Fibroblast of skin of abdomen (primary cell): ENCODE measurements around the gene TMEM238L.

Source experiments
- DNase-seq: peaks from one replicate; pipeline ENCODE4 v3.0.0-alpha.2; 2013

Gene TMEM238L

DNA sequence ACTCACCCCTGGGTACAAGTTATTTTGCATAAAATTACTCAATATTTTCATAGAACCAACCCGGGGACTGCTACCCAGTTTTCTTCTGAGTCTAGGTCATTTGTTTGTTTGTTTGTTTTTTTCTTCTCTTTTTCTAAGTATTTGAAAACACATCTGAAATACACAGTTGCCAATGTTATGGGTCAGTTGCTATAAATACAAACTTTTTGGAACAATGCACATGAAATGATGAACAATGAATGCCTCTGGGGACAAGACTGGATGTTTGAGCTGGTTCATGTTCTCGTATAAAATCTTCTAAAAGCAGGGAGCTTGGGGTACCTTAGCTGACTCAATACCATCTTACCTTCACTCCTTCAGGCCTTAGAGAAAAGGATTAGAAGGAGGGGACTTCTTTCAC is 30.5 kb downstream of the TMEM238L start:
- DNase-seq = no peak

DNA sequence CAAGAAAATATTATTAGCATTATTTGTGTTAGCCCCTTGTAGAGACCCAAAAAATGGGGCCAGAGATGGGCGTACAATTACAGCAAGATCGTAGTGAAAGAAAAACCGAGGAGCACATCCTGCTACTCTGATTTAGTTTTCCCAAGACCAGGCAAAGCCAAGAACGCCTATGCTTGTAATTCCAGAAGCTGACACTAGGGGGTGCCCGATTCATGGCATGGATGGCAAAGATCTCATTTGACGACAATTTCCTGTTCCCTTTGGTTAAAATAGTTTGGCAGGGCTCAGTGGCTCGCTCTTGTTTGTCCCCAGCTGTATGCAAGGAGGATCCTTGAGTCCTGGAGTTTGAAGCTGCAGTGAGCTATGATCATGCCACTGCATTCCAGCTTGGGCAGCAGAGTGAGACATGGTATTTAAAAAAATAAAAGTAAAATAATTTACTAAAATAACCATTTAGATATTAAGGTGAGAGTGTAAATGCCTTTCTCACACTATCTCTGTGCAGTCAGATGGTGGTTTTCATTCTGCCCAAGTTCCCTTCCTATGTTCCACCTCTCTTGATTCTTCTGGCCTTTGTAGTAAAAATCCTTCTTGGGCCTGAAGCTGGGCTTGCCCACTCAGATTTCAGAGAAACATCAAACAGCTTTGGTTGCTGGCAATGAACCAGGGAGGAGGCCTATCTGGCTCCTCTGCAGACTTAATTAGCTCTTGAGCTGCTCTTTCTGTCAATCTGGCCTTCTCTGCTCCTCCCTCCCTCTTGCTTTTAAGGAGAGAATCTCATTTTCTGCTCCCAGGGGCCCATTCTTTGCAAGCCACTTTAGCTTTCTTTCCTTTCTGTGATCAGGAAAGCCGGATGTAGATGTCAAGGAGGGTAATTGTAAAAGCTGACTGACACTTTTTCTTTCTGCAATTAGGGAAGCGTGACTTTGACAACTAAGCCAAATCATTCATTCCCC is 31.2 kb downstream of the TMEM238L start:
- no peak for DNase-seq

DNA sequence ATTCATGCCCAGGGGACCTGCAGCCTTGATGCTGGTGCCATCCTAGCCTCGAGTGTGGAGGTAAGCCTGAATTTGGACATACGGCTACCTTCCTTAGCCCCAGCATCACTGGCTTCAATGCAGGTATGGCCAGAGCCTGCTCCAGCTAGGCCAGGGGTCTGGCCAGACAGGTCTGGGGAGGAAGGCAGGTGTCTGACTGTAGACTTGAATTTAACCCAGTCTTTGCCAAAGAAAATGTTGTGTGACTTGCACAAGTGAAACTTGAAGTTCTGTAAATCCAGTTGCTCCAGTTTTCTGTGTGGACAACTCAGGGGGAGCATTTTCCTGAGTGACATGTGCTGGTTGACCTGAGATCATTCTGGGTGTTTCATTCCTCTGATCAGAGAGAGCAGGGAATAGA is 32.8 kb downstream of the TMEM238L start:
- no peak for DNase-seq

DNA sequence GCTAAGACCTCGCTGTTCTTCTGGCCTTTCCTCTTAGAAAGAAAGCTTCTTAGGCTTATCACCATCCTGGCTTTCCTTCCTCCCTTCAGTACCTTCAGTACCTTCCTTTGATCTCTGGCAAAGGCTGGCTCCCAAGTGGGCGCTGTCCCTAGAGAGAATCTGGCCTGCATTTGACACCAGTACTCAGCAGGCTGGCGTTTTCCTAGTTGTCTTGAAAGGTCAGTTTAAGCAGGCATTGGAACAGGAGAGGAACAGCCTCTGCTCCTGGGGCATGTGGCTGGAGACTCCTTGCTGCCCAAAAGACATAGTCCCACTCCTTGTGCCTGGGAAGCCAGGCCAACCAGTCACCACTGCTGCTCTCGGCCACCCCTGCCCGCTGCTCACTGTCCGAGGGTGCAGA is 34.1 kb downstream of the TMEM238L start:
- DNase-seq = no peak

DNA sequence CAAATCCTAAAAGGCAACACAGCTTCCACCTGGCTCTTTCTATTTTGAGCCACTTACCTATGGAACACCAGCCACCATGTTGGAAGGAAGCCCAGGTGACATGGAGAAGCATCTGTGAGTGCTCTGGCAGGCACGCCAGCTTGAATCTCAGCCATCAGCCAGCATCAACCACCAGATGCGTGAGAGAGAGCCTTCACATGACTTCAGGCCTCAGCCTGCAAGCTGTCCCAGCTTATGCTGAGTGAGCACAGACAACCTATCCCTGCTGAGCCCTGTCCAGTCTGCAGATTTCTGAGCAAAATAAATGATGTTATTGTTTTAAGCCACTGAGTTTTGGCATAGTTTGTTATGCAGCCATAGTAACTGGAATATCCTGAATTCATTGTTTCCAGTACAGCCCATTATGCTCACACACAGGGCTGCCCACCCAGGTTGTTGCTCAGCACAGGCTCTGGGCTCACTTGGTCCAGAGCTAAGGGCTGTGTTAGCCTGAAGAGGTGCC is 35.1 kb downstream of the TMEM238L start:
- DNase-seq = no peak

DNA sequence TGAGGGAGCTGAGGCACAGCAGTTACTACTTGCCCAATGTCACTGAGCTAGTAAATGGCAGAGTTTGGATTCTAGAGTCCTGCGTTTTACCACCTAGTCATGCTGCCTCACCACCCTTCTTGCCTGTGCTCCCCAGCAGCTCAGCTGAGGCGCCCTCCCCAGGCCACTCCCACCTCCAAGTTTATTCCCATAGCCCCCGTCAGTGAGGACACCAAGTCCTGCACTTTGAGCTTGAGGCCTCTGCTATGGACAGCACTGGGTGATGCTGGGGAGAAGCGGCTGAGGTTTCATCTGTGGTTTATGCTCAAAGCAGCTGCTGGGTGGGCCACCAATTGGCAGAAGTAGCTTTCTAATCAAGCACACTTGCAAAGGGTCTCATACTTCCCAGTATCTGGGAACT is 36.7 kb downstream of the TMEM238L start:
- no peak for DNase-seq

DNA sequence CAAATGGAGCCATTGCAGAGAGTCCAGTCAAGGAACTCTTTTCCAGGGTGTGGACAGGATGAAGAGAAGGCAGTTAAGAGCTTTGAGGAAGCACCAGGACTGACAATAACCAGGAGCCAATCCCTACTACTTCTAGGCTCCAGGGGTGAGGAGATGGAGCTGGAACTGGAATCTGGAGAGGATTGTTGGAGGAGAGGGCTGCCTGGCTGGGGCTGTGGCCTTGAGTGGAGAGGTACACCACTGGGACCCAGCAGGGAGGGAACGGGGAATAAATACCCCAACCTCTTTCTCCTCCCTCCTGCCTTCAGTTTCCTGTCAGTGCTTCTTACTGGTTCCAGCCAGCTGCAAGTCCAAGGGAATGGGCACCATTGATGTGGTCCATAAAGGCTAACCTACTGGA is 41.9 kb downstream of the TMEM238L start:
- DNase-seq = no peak

DNA sequence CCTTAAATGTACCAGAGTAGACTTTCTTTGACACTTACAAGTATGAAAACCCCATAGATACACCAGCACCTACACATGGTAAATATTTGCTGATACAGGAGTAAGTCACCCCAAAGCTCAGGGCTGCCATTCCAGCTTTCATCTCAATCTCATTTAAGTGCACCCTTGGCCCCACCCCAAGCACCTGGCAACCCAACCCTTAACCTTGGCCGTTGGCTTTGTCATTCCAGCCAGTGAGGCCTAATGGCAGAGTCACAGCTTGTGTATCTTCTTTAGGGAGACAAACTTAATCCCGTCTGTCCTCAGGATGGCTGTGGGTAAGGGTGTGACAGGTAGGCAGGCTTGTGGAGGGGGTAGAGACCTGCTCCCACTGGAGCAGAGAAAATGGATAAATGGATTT is 42.6 kb downstream of the TMEM238L start:
- DNase-seq = no peak

DNA sequence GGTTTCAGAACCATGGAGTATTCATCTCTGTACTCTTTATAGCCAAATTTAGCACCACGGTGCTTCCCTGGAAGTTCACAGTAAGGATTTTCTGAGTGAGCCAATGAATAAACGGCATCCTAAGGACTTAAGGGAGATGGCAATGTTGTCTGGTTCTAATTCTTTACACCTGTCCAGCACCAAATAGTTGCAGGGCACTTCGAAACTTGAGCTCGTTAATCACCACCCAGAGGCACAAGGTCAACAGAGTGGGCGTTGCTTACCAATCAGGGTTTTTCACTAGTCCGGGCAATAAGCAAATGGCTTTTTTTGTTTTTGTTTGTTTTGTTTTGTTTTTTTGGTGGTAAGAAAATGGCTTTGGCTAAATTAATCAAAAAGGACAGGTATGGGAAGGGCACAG is 45.8 kb downstream of the TMEM238L start:
- no peak for DNase-seq

DNA sequence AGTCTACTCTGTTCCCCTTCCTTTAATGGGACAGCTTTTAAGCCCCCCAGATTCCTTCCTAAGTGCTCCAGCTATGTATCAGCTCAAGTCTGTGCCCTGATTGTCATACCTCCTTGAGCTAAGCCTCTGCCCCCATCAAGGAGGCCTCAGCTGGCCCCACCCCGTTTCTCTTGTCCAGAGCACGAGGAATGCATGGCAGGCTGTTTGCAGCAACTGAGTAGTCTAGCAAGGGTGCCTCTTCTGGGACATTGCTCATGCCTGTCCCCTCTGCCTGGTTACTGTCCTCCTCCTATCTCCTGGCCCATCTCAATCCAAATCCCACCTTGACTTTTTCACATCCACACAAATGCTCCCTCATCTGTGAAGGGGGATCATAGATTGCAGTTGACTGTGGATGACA is 46.3 kb downstream of the TMEM238L start:
- no peak for DNase-seq

DNA sequence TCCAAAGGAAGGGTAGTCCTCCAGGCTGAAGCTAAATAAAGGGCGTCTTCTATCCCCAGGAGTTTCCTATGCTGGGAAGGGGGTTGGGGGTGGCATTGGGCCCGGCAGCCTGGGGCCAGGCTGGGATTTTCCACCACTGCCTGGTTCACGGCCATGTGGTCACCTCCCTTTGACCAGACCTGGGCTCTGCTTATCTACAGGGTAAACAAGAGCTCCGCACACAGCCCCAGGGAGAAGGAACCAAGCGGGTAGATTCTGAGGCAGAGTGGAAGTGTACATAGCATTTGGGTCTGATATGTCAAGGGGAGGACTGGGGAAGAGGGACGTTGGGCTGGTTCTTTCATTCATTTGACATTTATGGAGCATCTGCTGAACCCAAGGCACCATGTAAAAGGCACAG is 46.8 kb downstream of the TMEM238L start:
- no peak for DNase-seq

DNA sequence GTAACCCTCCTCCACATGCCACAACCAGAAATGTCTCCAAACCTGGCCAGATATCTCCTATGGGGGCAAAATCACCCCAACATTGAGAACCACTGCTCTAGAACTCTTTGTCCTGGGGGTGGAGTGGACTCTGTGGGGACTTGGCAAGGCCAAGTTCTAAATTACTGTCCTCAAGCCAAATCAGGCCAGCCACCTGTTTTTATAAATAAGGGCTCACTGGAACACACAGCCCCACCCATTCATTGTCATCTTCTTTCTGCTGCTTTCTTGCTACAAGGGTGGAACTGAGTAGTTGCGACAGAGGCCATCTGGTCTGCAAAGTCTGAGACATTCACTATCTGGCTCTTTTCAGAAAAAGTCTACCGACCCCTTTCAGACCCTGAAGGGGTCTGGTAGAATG is 47.3 kb downstream of the TMEM238L start:
- no peak for DNase-seq

DNA sequence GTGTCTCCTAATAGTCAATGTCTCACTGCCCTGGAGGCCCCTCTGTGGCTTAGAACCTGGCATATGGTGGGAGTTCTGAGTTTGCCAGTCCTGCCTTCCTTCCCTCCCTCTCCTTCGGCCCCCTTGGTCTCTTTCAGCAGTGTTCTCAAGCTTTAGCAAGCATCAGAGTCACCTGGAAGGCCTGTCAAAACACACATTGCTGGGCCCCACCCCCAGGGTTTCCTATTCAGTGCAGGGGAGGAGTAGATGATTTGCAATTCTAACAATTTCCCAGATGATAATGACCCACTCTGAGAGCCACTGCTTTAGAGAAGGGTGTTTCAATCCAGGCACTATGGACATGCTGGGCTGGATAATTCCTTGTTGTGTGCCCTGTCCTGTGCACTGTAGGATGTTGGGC is 47.7 kb downstream of the TMEM238L start:
- no peak for DNase-seq

DNA sequence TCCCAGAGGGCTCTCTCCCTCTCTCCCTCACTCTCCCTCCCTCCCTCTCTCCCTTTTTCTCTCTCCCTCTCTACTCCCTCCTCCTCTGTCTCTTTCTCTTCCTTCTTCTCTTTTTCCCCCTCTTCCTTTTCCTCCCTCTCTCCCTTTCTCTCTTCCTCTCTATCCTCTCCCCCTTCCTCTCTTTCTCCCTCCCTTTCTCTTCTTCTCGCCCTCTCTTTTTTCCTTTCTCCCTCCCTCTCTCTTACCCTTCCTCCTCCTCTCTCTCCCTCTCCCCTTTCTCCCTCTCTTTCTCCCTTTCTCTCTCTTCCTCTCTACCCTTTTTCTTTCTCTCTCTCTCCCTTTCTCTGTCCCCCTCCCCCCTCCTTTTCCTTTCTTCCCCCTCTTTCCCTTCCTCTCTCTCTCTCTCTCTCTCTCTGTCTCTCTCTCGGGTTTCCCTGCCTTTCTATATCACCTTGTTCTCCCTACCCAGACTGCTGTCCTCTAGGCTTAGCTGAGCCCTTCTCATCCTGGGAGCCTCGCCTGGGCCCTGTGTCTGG is 48.2 kb downstream of the TMEM238L start:
- no peak for DNase-seq

DNA sequence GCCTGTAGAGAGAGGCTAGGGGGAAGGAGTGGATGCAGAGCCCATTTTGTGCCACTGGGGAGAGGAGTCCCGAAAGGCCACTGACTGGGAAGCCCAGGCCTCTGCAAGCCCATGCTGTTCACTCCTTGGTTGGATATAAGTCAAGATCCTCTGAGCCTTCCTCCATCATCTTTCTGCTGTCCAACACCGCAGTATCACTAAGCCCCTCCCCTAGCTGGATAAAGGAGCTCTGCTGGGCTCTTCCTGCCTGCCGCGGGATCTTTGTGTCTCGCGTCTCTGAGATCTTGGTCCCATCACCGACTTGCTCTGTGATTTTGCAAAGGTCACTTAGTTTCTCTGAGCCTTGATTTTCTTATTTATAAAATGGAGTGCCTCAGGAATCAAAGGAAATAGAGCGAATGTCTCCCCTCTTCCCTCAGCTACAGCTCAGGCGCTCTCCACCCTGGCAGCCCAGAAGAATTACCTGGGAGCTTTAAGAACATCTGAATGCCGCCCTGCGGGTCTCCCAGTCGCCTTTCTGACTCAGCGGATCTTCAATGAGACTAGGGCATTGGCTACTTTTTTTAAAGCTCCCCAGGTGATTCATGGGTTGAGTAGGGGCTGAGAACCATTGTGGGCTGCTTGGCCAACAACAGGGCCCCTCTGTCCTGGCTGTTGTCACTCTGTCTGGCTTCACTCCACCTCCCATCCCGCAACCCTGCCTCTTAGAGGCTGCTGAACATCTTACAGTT is 48.9 kb downstream of the TMEM238L start:
- peak; percentile 6 for DNase-seq

DNA sequence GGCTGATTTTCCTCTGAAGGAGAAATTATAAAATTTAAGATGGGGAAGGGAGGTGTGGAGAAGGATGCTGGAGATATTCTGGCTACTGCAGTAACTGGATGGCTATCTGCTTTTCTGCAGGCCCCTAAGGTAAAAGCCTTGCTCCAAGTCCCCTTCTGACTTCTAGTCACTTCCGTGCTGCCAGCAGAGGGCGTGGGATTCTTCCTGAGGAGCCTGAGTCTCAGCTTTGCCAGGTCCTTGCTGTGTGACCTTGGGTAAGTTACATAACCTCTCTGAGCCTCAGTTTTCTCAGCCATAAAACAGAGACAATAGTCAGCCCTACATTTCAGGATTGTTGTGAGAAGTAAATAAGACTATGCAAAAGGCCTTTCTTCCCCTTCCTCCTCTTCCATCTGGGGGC is 49.8 kb downstream of the TMEM238L start:
- DNase-seq = peak; percentile 10

DNA sequence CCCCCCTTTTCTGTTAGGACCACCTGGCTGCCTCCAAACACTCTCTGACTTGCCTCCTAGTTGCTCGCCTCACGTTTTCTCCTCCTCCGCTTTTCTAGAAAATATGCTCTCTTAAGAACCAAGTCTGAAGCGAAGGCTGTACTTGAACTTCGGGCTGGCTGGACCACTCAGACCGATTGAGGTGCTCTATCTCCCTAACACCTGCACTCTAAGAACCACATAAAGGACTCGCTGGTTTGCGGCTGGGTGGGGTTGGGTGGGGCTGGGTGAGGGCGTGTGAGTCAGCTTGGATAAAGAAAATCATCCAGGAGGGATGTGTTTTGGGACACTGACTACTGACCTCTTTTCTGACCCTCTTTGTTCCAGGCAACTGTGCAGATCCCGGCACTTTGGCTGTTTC is 51.2 kb downstream of the TMEM238L start:
- DNase-seq = no peak

DNA sequence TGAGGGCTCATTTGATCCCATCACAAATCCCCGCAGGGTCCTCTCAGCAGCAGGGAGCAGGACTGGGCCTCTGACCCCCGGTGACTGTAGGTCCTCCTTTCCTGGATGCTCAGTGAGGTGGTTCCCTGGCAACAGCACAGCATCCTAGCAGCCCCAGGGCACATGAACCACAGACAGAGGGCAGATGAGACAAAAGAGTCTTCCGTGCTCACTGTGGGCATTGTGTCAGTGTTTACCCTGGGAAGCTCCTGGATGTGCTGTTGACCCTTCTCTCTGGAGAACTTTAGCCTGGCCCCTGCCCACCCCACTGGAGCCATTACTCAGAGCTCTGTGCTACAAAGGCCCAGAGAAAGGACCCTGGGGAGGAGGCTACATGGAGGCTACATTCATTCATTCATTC is 52.3 kb downstream of the TMEM238L start:
- DNase-seq = no peak

DNA sequence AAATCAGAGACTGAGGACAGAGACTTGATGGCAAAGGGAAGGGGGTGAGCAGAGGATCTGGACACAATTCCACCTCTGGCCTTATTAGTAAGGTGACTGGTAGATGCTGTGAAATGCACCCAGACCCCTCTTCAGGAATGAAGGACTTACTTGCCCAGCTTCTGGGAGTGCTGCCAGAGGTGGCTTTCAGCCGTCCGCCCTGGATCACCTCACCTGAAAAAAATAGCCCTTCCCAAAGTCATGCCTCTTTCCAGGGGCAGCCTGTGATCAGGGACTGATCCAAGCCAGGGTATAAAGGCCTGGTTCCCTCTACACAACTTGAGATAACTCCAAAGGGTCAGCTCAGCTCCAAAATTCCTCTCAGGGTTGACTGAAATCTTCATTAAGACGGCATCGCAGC is 53.7 kb downstream of the TMEM238L start:
- no peak for DNase-seq

DNA sequence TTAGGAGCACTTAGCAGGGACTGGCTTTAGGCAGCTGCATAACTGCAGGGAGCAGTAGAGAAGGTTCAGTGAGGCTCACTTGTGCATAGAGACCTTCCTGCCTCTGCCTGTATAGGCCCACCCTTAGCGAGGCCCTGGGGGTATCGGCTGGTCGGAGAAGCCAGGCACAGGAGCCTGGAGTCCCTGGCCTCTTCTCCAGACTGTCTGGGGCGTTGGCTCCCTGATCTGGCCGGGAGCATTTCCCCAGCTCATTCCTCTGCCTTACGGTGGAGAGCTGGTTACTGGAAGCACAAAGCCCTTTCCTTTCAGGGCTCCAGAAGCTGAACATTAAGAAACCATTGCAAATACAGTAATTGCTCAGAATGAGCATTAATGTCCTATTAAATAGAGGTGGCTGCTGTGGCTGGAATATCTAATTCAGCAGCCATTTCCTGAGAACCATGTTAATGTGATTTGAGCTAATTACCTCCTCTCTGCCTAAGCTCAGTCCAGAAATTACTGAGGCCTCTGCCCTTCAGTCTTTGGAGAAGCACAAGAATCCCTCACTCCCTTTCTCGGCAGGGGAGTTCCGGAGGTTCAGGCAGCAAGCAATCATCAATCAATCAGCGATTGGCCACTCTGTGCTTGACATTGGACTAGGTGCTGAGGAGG is 55.2 kb downstream of the TMEM238L start:
- DNase-seq = no peak

DNA sequence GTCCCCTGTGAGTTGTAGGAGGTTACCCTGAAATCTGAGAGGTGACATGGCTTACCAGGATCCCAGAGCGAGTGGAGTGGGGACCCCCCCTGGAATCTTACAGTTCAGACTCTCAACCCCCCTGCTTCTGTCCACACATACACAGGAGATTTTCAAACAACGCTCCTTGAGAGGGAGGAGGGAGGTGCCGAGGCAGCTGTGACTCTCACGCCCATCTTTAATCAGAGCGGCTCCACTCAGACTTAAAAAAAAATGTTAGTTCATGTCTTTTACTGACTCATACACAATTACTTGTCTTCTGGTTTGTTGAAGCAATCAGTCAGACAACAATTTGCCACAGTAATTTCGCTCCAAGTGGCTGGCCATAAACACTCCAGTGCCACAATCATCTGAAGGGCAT is 58.7 kb downstream of the TMEM238L start:
- DNase-seq = peak; percentile 30
